Activated CD4-positive, alpha-beta T cell treated with anti-CD3 and anti-CD28 coated beads for 48 hours (primary cell): ENCODE data around the gene OXNAD1.

Source experiments
- DNase-seq: peaks from one replicate; pipeline ENCODE4 v3.0.0-alpha.2; 2020

The OXNAD1 gene

DNA sequence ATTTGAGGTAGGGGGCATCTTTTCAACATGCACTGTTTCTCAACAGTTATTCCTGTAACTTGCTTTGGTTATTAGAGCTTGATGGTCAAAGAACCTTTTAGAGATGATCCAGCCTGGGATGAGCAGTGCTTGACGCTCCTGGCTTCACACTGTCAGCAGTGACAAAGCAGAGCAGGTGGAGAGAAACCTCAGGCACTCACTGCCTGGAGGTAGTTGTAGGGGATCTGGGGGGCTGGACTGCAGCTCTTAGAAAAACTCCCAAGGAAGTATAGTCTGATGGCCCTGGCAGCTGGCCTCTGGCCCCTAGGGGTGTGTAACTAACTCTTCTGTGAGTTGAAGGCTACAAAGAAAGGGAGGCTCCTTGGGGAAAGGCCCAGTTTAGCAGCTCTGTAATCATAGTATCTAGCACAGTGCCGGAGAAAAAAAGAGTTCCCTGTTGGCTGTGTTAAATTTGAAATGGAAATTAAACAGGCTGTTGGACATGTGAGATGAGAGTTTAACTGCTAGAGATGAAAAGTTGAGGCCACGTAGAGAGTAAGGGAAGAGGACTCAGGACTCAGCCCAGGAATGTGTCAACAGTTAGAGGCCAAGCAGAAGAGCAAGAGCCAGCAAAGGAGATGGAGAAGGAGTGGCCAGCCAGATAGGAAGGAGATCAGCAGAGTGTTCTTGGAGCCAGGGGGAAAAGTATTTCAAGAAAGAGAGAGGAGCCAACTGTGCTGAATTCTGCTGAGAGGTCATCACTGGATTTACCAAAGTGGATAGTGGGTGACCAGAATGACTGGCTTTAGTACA lies 14.2 kb downstream of the OXNAD1 start:
- DNase-seq: no peak

GRCh38 chr3:16280671-16281070 lies 15.7 kb downstream of the OXNAD1 start:
- DNase-seq: no peak

GRCh38 chr3:16284633-16285032 lies 19.6 kb downstream of the OXNAD1 start:
- no peak for DNase-seq

- DNase-seq: peak; percentile 79
Measured at GRCh38 chr3:16286161-16286560, 21.1 kb downstream of the OXNAD1 start.

- DNase-seq: no peak
Measured at GRCh38 chr3:16286751-16287543, 21.9 kb downstream of the OXNAD1 start.

GRCh38 chr3:16288664-16289063 lies 23.7 kb downstream of the OXNAD1 start:
- DNase-seq: no peak

GRCh38 chr3:16289144-16289889 lies 24.3 kb downstream of the OXNAD1 start:
- DNase-seq: no peak

GRCh38 chr3:16290007-16290826 lies 25.2 kb downstream of the OXNAD1 start:
- DNase-seq: peak; percentile 60

- DNase-seq: no peak
Measured at GRCh38 chr3:16290827-16291196, 25.8 kb downstream of the OXNAD1 start.

GRCh38 chr3:16294844-16295243 lies 29.8 kb downstream of the OXNAD1 start:
- no peak for DNase-seq

DNA sequence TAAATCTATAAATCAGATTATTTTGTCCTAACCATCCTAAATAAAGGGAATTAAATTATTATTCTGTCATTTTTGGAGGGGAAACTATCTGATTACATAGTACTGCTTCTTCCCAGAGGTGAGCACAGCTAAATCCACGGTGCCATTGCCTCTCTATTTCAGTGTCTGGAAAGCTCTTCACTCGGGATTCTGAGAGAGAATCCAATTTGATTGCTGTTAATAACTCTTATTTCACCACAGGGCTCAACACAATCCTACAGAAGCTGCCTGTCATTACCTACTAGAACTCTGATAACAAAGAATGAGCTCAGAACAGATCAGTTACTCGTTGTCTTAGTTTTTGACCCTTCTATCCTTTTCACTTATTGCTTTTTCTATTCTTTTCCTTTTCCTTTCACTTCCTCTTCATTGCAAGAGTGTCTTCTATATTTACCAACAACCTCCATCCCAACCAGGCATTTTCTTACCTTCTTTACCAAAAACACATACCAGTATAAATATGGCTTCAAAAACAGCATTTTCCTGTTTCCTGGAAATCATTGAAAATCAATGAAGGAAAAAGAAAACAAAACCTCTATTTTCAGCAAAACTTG lies 30.4 kb downstream of the OXNAD1 start:
- no peak for DNase-seq

DNA sequence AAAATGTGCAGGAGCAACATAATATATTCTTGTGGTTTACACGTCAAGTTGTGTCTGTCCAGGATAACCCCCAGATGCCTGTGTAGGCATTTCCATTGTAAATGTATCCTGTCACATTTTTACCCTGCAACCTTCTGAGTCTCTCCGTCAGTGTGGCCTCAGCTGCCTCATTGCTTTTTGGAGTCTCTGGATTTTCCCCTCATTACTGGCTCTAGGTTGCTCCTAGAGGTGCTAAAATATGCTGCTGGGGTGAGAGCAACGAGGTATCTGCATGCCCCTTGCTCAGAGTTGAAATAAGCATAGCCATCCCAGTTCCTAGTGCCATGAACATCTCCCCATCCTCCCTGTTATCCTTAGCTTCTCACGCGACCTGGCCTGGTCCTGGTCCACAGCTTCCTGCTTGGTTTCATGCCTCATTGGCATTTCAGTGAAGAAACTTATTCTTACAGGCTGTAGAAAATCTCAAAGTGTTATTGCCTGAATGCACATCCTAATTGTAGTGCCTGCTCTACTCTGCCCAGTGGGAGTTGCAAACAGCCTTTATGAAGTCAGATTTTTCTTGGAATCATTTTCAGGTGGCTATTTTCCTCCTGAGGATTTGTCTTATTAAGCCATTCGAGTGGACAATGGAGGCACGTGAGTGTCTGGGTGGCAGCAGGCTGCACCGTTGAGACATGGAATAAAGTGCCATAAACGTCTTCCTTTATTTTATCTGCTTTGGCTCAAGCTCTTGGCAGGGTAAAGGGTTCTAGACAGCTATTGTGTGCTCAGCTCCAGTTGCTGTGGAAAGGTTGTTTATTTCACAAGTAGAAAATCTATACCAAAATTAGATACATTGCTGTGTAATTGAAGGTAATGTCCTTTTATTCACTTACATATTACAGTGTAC lies 33.2 kb downstream of the OXNAD1 start:
- DNase-seq: no peak

GRCh38 chr3:16298891-16299290 lies 33.9 kb downstream of the OXNAD1 start:
- no peak for DNase-seq

DNA sequence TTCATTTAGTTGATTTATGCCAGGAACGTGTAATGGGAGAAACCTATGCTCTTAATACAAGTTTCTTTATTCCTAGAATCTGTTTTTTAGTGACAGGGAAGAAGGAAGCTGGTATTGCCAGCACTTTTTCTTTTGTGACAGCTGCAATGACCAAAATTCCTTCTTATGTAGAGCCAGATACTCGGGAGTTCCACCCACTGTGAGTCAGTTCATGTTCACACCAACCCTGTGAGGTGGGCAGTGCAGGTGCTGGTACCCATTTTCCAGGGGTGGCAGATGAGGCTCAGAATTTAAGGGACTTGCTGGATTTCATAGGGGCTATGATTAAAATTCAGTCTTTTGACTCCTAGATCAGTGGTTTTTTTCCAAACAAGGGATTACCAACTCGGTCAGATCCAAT lies 34.7 kb downstream of the OXNAD1 start:
- DNase-seq: no peak

- no peak for DNase-seq
Measured at GRCh38 chr3:16300307-16300706, 35.3 kb downstream of the OXNAD1 start.

DNA sequence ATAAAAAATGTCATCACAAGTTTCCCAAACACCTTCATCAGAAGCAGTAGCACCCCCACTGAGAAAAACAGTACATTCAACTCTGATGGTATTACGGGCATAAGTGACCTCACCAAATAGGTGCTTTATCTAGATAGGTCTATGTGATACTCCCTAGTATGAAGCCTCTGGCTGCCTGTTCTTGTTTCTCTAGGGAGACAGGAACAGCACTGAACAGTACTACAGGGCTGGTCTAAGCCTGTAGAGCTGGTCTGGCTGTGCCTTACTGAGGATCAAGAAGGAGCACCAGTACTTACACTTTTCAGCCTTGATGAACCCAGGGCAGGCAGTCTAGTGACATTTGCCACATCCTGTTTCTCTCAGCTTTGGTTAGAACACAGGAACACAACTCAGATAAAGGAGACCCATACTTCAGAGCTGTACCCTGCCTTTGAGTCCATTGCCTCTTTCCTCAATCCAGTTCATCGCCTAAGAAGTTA lies 35.9 kb downstream of the OXNAD1 start:
- no peak for DNase-seq

DNA sequence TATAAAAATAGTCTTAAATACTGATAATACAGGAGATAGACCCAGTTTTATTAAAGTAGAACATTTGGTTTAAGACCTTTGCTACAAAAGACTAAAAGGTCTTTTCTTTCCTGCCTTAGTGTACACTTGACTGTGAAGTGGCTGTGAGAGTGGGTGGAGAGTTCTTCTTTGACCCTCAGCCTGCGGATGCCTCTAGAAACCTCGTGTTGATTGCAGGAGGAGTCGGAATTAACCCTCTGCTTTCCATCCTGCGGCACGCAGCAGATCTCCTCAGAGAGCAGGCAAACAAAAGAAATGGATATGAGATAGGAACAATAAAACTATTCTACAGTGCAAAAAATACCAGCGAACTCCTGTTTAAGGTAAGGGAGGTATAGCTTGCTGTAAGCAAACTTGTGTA lies 36.5 kb downstream of the OXNAD1 start:
- DNase-seq: no peak

GRCh38 chr3:16302082-16302631 lies 37.1 kb downstream of the OXNAD1 start:
- DNase-seq: no peak

GRCh38 chr3:16303037-16303575 lies 38.1 kb downstream of the OXNAD1 start:
- DNase-seq: no peak
